Panc1 (cell line): ENCODE data around the gene RGPD4. TPM values are rescaled to one million over a fixed set of nuclear protein-coding genes. Genes with fewer than 3 reads are reported as not detected.

Source experiments
- ATAC-seq: fragments of 200-7000 bp; cut with Tn5 transposase; 2 replicates; pipeline ENCODE4 v1.9.1; 2020; ENCODE audit warnings: mild to moderate bottlenecking, moderate library complexity
- BruUV-seq: library from RNA; stranded (reverse); fragments of 400-500 nt; replicated peaks from 2 replicates; lab custom pipeline; 2021; lab: Mats Ljungman, UMichigan
- CTCF ChIA-PET: fragments of 300-600 bp; sonication (Branson Sonifier 250); formaldehyde crosslinking; loops from one replicate; lab custom pipeline; 2022; ENCODE audit warnings: antibody characterized with exemption; lab: Charles Lee
- POLR2A ChIA-PET: fragments of 300-600 bp; sonication (Branson Sonifier 250); formaldehyde crosslinking; loops from one replicate; lab custom pipeline; 2022; ENCODE audit warnings: antibody characterized with exemption; lab: Charles Lee
- DNase-seq: peaks from one replicate; pipeline ENCODE4 v3.0.0-alpha.2; 2010; ENCODE audit warnings: low read depth, low spot score
- H3K27ac ChIP-seq: 2 replicates; pipeline ENCODE4 v1.5.1; 2011; ENCODE audit warnings: mild to moderate bottlenecking, low read length, inconsistent platforms
- H3K27me3 ChIP-seq: fragments of 200-500 bp; sonication (Bioruptor generic); 2 replicates; pipeline ENCODE4 v1.6.0; 2014; ENCODE audit warnings: low read length, inconsistent platforms; ENCODE audit not compliant: control insufficient read depth, insufficient read depth
- H3K36me3 ChIP-seq: fragments of 200-500 bp; sonication (Bioruptor generic); 2 replicates; pipeline ENCODE4 v1.5.1; 2014; ENCODE audit warnings: inconsistent platforms, mild to moderate bottlenecking, low read length, moderate library complexity; ENCODE audit not compliant: control insufficient read depth, insufficient read depth
- H3K4me1 ChIP-seq: 2 replicates; pipeline ENCODE4 v1.5.1; 2011; ENCODE audit warnings: inconsistent platforms, mild to moderate bottlenecking, low read length, moderate library complexity; ENCODE audit not compliant: control insufficient read depth, insufficient read depth
- H3K4me3 ChIP-seq, 2 experiments: 2 replicates each; pipeline ENCODE4 v1.5.1; 2011 to 2012; ENCODE audit warnings: low read depth in 2 of 2, low read length in 2 of 2, mild to moderate bottlenecking in 2 of 2, inconsistent platforms in 1 of 2, moderate library complexity in 1 of 2
- H3K9me3 ChIP-seq: fragments of 200-500 bp; sonication (Bioruptor generic); 2 replicates; pipeline ENCODE4 v1.5.1; 2014; ENCODE audit warnings: low read depth, mild to moderate bottlenecking, inconsistent platforms, low read length, moderate library complexity; ENCODE audit not compliant: control insufficient read depth, insufficient read depth
- CTCF ChIP-seq: fragments of 450-650 bp; IDR thresholded peaks from 2 replicates; pipeline ENCODE4 v1.5.1; 2017; ENCODE audit warnings: mild to moderate bottlenecking
- POLR2AphosphoS5 ChIP-seq: IDR thresholded peaks from 2 replicates; pipeline ENCODE4 v1.6.1; 2012; ENCODE audit warnings: mild to moderate bottlenecking, low read depth, low read length, moderate library complexity
- REST ChIP-seq, 2 experiments: IDR thresholded peaks; 2 replicates each; pipeline ENCODE4 v1.6.1; 2011 to 2012; ENCODE audit warnings: low read depth in 2 of 2, control low read depth in 1 of 2, low read length in 1 of 2, mild to moderate bottlenecking in 1 of 2, moderate library complexity in 1 of 2; ENCODE audit not compliant: insufficient read depth in 1 of 2
- SIN3A ChIP-seq: IDR thresholded peaks from 2 replicates; pipeline ENCODE4 v1.6.1; 2012; ENCODE audit warnings: low read depth, mild to moderate bottlenecking, low read length, moderate library complexity, borderline replicate concordance; ENCODE audit not compliant: insufficient read depth
- TCF7L2 ChIP-seq: IDR thresholded peaks from 2 replicates; pipeline ENCODE4 v1.6.1; 2011; ENCODE audit warnings: mild to moderate bottlenecking, low read depth, low read length, inconsistent platforms
- in situ Hi-C: cut with HindIII; loops from 2 replicates; pipeline ENCODE4 v1.10.0; 2016; ENCODE audit warnings: low sequenced_read_pairs, low pct_unique_long_range_greater_than_20kb
- intact Hi-C: fragments of 100-400 bp; cut with micrococcal nuclease; formaldehyde crosslinking; loops from one replicate; pipeline ENCODE4 v1.10.0; 2022; ENCODE audit not compliant: unreplicated experiment
- total RNA-seq: library from RNA; stranded (reverse); gene quantifications from one replicate; pipeline ENCODE4 v1.2.1, GENCODE V29; 2021; ENCODE audit not compliant: unreplicated experiment

The RGPD4 gene
- total RNA-seq, 1 experiment from 2014 or later = not detected

- POLR2A ChIA-PET = no interaction called here
- no peak for DNase-seq
Measured at GRCh38 chr2:107804608-107805498, 21.8 kb upstream of the RGPD4 start.

GRCh38 chr2:107806901-107807300, 19.8 kb upstream of the RGPD4 start:
- TF ChIP-seq SIN3A (no peak), POLR2AphosphoS5 (no peak), REST (IDR thresholded peaks at IDR 0.05; ENCODE audit: insufficient read depth in 1 of 2, low read depth in 2 of 2, low read length in 1 of 2) (no peak), TCF7L2 (no peak), CTCF (no peak)
- intact Hi-C loops = no loop called here
- Histone ChIP-seq H3K27me3 (no peaks in the 10 kb centered on the region), H3K27ac (no peak overlapping the region), H3K9me3 (no peaks in the 10 kb centered on the region), H3K36me3 (no peaks in the 10 kb centered on the region), H3K4me1 (no peaks in the 10 kb centered on the region), H3K4me3 (no peak overlapping the region)
- no TSS peak for BruUV-seq
- DNase-seq (no peak), ATAC-seq (no peak)
- in situ Hi-C loops = no loop called here
- ChIA-PET CTCF (no interaction called here), POLR2A (no interaction called here)

More at GRCh38 chr2:107804608-107805498, 21.8 kb upstream of the RGPD4 start:
- no peak for ATAC-seq
- Histone ChIP-seq H3K36me3 (no peaks in the 10 kb centered on the region), H3K9me3 (no peaks in the 10 kb centered on the region), H3K4me1 (no peaks in the 10 kb centered on the region), H3K27ac (no peak overlapping the region), H3K27me3 (no peaks in the 10 kb centered on the region), H3K4me3 (no peak overlapping the region)
- in situ Hi-C loops (no loop called here), intact Hi-C loops (no loop called here)
- CTCF ChIA-PET = no interaction called here
- TF ChIP-seq POLR2AphosphoS5 (no peak), CTCF (no peak), REST (IDR thresholded peaks at IDR 0.05; ENCODE audit: insufficient read depth in 1 of 2, low read depth in 2 of 2, low read length in 1 of 2) (no peak), TCF7L2 (no peak), SIN3A (no peak)
- BruUV-seq = no TSS peak
